HL-60 (cell line): Measurements from ENCODE around the gene HMG20A.

Experiments
- CTCF ChIP-seq: IDR thresholded peaks from one replicate; pipeline ENCODE4 v1.5.1; 2011; ENCODE audit warnings: low read length, control low read depth, inconsistent platforms; ENCODE audit not compliant: insufficient read depth
- GABPA ChIP-seq: IDR thresholded peaks from 2 replicates; pipeline ENCODE4 v1.6.1; 2012; ENCODE audit warnings: low read depth
- POLR2AphosphoS5 ChIP-seq: IDR thresholded peaks from 2 replicates; pipeline ENCODE4 v1.6.1; 2012; ENCODE audit warnings: low read depth
- REST ChIP-seq: IDR thresholded peaks from 2 replicates; pipeline ENCODE4 v1.6.1; 2012; ENCODE audit warnings: low read depth; ENCODE audit not compliant: insufficient replicate concordance

- TF ChIP-seq CTCF (no peak), GABPA (no peak), REST (no peak), POLR2AphosphoS5 (no peak)
Measured at GRCh38 chr15:77518458-77518857, 97.8 kb downstream of the HMG20A start.
